ENCODE data around the gene GAMT. TPM values are rescaled to one million over a fixed set of nuclear protein-coding genes. Genes with fewer than 3 reads are reported as not detected.

The GAMT gene
- total RNA-seq, 2 experiments from 2014 or later = 11.0 to 13.0 TPM

DNA sequence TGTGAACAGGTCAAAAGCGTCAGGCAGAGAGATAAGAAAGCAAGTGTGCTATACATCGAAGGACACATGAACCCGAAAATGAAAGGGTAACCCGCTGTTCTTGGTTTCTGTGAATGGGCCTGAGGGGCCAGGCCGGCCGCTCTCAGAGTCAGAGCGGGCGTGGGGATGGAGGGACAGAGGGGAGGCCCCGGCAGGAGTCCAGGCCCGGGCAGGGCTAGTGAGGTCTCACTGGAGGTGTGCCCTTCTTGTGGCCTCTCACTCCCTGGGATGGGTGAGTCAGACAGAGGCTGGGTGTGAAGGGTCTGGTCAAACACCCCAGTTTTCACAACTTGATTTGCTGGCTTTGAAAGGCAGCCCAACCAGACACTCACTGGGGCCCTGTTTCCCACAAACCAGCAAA, 35.0 kb downstream of the GAMT start:
- DNase-seq (no peak), ATAC-seq (ENCODE audit: poor library complexity) (no peak)
- Mint-ChIP-seq H3K27me3 (no peaks in the 10 kb centered on the region), H3K4me1 (ENCODE audit: low read depth) (peaks cover 23% of the 10 kb centered on the region), H3K36me3 (ENCODE audit: low read depth) (peaks cover 35% of the 10 kb centered on the region), H3K4me3 (no peak overlapping the region), H3K9me3 (no peaks in the 10 kb centered on the region), H3K27ac (no peak overlapping the region)
- intact Hi-C loops (cut with DNase I, micrococcal nuclease) = no loop called here
- CTCF ChIA-PET = no interaction called here
- Histone ChIP-seq H3K4me1 (ENCODE audit: insufficient read depth, low read length) (peaks cover 17% of the 10 kb centered on the region), H3K27ac (ENCODE audit: low read depth in 1 of 2, low read length in 2 of 2) (no peak overlapping the region), H3K9me3 (ENCODE audit: control insufficient read depth in 1 of 2, insufficient read depth in 1 of 2, low read length in 2 of 2) (no peaks in the 10 kb centered on the region), H3K36me3 (ENCODE audit: insufficient read depth, low read length) (peaks cover 30% of the 10 kb centered on the region), H3K4me3 (ENCODE audit: low read length) (no peak overlapping the region), H3K27me3 (ENCODE audit: control insufficient read depth in 1 of 2, insufficient read depth in 2 of 2, low read length in 2 of 2) (no peaks in the 10 kb centered on the region)
- TF ChIP-seq, protein P1, sequence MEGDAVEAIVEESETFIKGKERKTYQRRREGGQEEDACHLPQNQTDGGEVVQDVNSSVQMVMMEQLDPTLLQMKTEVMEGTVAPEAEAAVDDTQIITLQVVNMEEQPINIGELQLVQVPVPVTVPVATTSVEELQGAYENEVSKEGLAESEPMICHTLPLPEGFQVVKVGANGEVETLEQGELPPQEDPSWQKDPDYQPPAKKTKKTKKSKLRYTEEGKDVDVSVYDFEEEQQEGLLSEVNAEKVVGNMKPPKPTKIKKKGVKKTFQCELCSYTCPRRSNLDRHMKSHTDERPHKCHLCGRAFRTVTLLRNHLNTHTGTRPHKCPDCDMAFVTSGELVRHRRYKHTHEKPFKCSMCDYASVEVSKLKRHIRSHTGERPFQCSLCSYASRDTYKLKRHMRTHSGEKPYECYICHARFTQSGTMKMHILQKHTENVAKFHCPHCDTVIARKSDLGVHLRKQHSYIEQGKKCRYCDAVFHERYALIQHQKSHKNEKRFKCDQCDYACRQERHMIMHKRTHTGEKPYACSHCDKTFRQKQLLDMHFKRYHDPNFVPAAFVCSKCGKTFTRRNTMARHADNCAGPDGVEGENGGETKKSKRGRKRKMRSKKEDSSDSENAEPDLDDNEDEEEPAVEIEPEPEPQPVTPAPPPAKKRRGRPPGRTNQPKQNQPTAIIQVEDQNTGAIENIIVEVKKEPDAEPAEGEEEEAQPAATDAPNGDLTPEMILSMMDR (IDR thresholded peaks at IDR 0.05) = no peak
- POLR2A ChIA-PET = no interaction called here

DNA sequence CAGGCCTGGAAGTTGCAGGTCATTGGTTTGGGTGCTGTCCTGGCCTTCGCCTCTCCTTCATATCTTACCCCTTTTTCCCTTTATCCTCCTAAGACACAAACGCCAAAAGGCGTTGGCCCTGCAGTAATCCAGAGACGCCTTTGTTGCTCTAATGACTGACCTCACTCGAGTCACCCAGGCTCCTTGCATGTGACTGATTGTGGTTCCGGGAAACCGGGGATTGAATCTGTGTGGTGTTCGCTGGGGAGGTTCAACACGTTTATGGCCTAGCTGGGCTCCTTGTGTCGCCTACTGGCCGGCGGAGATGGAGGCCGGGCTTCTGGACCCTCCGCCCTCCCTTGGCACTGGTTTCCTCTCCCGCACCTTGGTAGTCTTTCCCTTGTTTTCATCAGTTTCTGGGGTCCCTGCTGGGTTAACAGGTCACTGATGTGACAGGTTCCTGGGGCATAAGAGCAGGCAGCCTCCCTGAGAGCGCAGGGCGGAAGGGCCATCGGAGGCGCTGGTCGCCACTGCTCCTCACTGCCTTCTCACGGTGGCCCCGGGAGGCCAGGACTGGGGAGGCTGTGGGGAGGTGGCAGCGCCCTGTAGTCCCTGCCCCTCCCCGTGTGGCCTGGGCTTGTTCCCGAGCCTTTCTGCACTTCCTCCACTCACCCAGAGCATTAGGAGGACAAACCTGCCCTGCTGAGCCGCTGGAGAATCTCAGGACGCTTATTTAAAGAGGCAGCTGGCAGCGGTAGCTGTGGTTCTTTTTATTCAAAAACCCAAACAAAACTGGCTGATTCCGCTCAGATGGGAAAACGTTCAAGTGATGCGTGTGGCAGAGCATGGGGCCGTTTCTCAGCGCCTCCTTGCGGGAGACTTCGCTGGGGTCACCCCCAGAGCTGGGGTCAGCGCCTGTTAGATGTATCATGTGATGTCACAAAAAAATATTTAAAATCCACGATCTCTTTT, 35.7 kb downstream of the GAMT start:
- no peak for ATAC-seq (ENCODE audit: poor library complexity)
- DNase-seq = no peak
- peaks cover 28% of the 10 kb centered on the region for H3K36me3 ChIP-seq (ENCODE audit: insufficient read depth, low read length)
- Mint-ChIP-seq H3K4me3 (peak overlapping the region; percentile 25), H3K9me3 (no peaks in the 10 kb centered on the region), H3K4me1 (ENCODE audit: low read depth) (peaks cover 23% of the 10 kb centered on the region), H3K27me3 (no peaks in the 10 kb centered on the region), H3K27ac (no peak overlapping the region), H3K36me3 (ENCODE audit: low read depth) (peaks cover 35% of the 10 kb centered on the region)
- no peak overlapping the region for H3K4me3 ChIP-seq (ENCODE audit: low read length)
- ChIA-PET CTCF (no interaction called here), POLR2A (no interaction called here)
- TF ChIP-seq, protein P1 (IDR thresholded peaks at IDR 0.05) = no peak
- no peak overlapping the region for H3K27ac ChIP-seq (ENCODE audit: low read depth in 1 of 2, low read length in 2 of 2)
- no peaks in the 10 kb centered on the region for H3K27me3 ChIP-seq (ENCODE audit: control insufficient read depth in 1 of 2, insufficient read depth in 2 of 2, low read length in 2 of 2)
- intact Hi-C loops (cut with DNase I, micrococcal nuclease) = no loop called here
- H3K4me1 ChIP-seq (ENCODE audit: insufficient read depth, low read length) = peaks cover 17% of the 10 kb centered on the region
- no peaks in the 10 kb centered on the region for H3K9me3 ChIP-seq (ENCODE audit: control insufficient read depth in 1 of 2, insufficient read depth in 1 of 2, low read length in 2 of 2)

DNA sequence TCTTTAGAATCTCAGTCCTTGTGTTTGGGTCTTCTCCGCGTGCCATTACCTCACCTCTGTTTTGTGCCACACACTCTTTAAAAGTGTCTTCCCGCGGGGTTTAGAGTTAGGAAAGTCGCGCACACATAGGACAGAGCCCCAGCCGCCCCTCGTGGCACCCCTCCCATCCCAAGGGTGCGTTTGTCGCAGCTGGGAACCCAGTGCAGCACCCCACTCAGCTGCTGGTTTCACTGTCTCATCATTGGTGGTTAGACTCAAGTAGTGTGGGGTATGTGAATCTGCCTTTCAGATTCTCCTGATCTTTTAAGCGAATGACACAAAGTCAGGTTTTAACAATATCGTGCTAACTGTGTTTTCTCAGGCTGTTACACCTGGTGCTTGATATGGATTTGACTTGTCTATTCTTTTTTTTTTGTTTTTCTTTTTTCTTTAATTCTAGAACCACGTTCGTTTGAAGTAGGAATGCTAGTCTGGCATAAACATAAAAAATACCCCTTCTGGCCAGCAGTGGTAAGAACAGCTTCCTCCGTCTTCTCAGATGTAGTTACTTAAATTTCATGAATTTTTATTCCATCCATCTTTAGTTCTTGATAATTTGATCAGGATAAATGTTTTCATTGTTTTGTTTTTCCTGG, 37.2 kb downstream of the GAMT start:
- Mint-ChIP-seq H3K4me1 (ENCODE audit: low read depth) (peaks cover 23% of the 10 kb centered on the region), H3K9me3 (no peaks in the 10 kb centered on the region), H3K27me3 (no peaks in the 10 kb centered on the region), H3K36me3 (ENCODE audit: low read depth) (peaks cover 35% of the 10 kb centered on the region), H3K27ac (peak overlapping the region; percentile 79), H3K4me3 (peak overlapping the region; percentile 74)
- DNase-seq = peak in 3 of 14 experiments; percentile 21 to 48 (median 47)
- CTCF ChIA-PET = interaction anchor here (0.9 kb wide), 1 partner anchor 10 kb away, joined by 5 read pairs; a partner anchor contains a TSS
- peak overlapping the region; percentile 17 for H3K4me3 ChIP-seq (ENCODE audit: low read length)
- H3K27me3 ChIP-seq (ENCODE audit: control insufficient read depth in 1 of 2, insufficient read depth in 2 of 2, low read length in 2 of 2) = no peaks in the 10 kb centered on the region
- peak; percentile 74 for ATAC-seq (ENCODE audit: poor library complexity)
- intact Hi-C loops (cut with DNase I, micrococcal nuclease) = no loop called here
- TF ChIP-seq, protein P1 (IDR thresholded peaks at IDR 0.05) = peak; percentile 38
- POLR2A ChIA-PET = no interaction called here
- H3K9me3 ChIP-seq (ENCODE audit: control insufficient read depth in 1 of 2, insufficient read depth in 1 of 2, low read length in 2 of 2) = no peaks in the 10 kb centered on the region
- H3K27ac ChIP-seq (ENCODE audit: low read depth in 1 of 2, low read length in 2 of 2) = no peak overlapping the region
- H3K36me3 ChIP-seq (ENCODE audit: insufficient read depth, low read length) = peaks cover 32% of the 10 kb centered on the region
- H3K4me1 ChIP-seq (ENCODE audit: insufficient read depth, low read length) = peaks cover 17% of the 10 kb centered on the region

Data from CD4-positive, alpha-beta T cell (primary cell).